ENCODE measurements around the gene APLF.

Gene APLF

DNA sequence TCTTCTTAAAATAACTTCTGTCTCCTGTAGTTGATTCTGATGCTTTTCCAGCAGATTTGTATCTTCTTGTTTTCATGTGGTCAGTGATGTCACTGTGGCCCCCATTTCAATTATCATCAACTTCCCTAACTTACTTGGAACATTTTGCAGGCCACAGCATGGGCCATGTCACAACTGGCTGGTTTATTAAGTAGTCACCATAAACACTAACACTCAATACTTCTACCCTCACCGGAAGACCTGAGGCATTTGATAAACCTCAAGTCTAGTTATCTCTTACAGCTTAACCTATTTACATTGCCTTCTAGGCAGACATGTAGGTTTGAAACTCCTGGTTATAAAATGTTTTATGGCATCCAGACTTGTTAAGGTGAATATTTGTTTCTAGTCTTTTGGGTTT, 138.6 kb downstream of the APLF start:
- Histone ChIP-seq H3K4me1 (ENCODE audit: control insufficient read depth, insufficient read depth, low read length) (no peaks in the 10 kb centered on the region), H3K4me3 (ENCODE audit: low read length in 2 of 2) (no peak overlapping the region), H3K27me3 (ENCODE audit: control insufficient read depth in 1 of 2, insufficient read depth in 2 of 2, low read length in 2 of 2) (no peaks in the 10 kb centered on the region), H3K9me3 (ENCODE audit: control insufficient read depth in 2 of 2, low read length in 2 of 2) (peaks cover 0 to 8% of the 10 kb centered on the region in 2 donors), H3K36me3 (ENCODE audit: control insufficient read depth in 2 of 2, insufficient read depth in 2 of 2, low read length in 2 of 2) (no peaks in the 10 kb centered on the region), H3K9ac (ENCODE audit: low read length in 2 of 2) (no peak overlapping the region), H3K27ac (ENCODE audit: low read length) (no peak overlapping the region)

- Histone ChIP-seq H3K4me3 (ENCODE audit: low read length in 2 of 2) (no peak overlapping the region), H3K27me3 (ENCODE audit: control insufficient read depth in 1 of 2, insufficient read depth in 2 of 2, low read length in 2 of 2) (no peaks in the 10 kb centered on the region), H3K9ac (ENCODE audit: low read length in 2 of 2) (no peak overlapping the region), H3K36me3 (ENCODE audit: control insufficient read depth in 2 of 2, insufficient read depth in 2 of 2, low read length in 2 of 2) (no peaks in the 10 kb centered on the region), H3K4me1 (ENCODE audit: control insufficient read depth, insufficient read depth, low read length) (no peaks in the 10 kb centered on the region), H3K9me3 (ENCODE audit: control insufficient read depth in 2 of 2, low read length in 2 of 2) (peaks cover 0 to 8% of the 10 kb centered on the region in 2 donors), H3K27ac (ENCODE audit: low read length) (no peak overlapping the region)
These were observed 139.4 kb downstream of the APLF start for GRCh38 chr2:68606759-68607158.

DNA sequence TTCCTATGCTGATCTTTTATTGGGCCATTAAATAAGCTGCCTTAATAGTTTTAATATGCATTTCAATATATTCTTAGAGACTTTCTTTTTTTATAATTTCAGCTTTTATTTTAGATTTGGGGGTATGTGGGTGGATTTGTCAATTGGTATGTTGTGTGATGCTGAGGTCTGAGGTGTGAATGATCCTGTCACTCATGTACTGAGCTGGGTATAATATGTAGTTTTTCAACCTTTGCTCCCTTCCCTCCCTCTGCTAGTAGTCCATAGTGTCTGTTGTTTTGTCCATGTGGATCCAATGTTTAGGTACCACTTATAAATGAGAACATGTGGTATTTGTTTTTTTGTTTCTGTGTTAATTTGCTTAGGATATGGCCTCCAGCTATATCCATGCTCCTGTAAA, 140.5 kb downstream of the APLF start:
- H3K27ac ChIP-seq (ENCODE audit: low read length) = no peak overlapping the region
- H3K36me3 ChIP-seq (ENCODE audit: control insufficient read depth in 2 of 2, insufficient read depth in 2 of 2, low read length in 2 of 2) = no peaks in the 10 kb centered on the region
- H3K4me1 ChIP-seq (ENCODE audit: control insufficient read depth, insufficient read depth, low read length) = no peaks in the 10 kb centered on the region
- H3K27me3 ChIP-seq (ENCODE audit: control insufficient read depth in 1 of 2, insufficient read depth in 2 of 2, low read length in 2 of 2) = no peaks in the 10 kb centered on the region
- peaks cover 0 to 8% of the 10 kb centered on the region in 2 donors for H3K9me3 ChIP-seq (ENCODE audit: control insufficient read depth in 2 of 2, low read length in 2 of 2)
- H3K9ac ChIP-seq (ENCODE audit: low read length in 2 of 2) = no peak overlapping the region
- H3K4me3 ChIP-seq (ENCODE audit: low read length in 2 of 2) = no peak overlapping the region

DNA sequence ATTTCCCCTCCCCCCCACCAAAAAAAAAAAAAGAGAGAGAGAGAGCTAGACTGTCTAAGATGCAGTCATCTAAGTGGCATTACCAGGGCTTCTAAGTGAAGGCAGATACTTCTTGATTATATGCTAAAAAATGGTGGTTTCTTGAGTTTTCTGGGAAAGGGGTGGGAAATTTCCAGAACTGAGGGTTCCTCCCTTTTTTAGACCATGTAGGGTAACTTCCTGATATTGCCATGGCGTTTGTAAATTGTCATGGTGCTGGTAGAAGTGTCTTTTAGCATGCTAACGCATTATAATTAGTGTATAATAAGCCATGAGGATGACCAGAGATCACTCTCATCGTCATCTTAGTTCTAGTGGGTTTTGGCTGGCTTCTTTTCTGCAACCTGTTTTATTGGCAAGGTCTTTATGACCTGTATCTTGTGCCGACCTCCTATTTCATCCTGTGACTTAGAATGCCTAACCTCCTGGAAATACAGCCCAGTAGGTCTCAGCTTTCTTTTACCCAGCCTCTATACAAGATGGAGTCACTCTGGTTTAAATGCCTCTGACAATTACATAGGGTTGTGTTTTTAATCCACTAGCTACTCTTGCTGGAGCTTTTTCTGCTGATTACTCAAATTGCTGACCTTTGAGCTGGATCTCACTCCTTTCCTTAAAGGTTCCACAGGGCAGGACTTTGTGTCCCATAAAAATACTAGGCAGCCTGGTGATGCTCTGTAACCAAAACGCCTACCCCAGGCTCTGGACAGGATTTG, 145.6 kb downstream of the APLF start:
- H3K4me3 ChIP-seq (ENCODE audit: low read length in 2 of 2) = no peak overlapping the region
- no peaks in the 10 kb centered on the region for H3K36me3 ChIP-seq (ENCODE audit: control insufficient read depth in 2 of 2, insufficient read depth in 2 of 2, low read length in 2 of 2)
- no peaks in the 10 kb centered on the region for H3K27me3 ChIP-seq (ENCODE audit: control insufficient read depth in 1 of 2, insufficient read depth in 2 of 2, low read length in 2 of 2)
- no peaks in the 10 kb centered on the region for H3K4me1 ChIP-seq (ENCODE audit: control insufficient read depth, insufficient read depth, low read length)
- H3K9me3 ChIP-seq (ENCODE audit: control insufficient read depth in 2 of 2, low read length in 2 of 2) = peaks cover 0 to 3% of the 10 kb centered on the region in 2 donors
- no peak overlapping the region for H3K9ac ChIP-seq (ENCODE audit: low read length in 2 of 2)
- no peak overlapping the region for H3K27ac ChIP-seq (ENCODE audit: low read length)

DNA sequence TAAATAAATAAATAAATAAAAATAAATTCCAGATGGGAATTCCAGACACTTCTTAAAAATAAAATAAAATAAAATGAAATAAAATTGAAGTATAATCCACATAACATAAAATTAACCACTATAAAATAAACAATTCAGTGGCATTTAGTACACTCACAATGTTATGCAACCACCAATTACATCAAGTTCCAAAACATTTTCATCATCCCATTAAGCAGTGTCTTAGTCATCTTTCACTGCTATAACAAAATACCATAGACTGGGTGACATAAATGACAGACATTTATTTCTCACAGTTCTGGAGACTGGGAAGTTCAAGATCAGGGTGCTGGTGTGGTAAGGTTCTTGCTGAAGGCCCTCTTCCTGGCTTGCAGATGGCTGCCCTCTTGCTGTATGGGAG, 153.4 kb downstream of the APLF start:
- Histone ChIP-seq H3K9me3 (ENCODE audit: control insufficient read depth in 2 of 2, low read length in 2 of 2) (no peaks in the 10 kb centered on the region), H3K27me3 (ENCODE audit: control insufficient read depth in 1 of 2, insufficient read depth in 2 of 2, low read length in 2 of 2) (no peaks in the 10 kb centered on the region), H3K4me3 (ENCODE audit: low read length in 2 of 2) (no peak overlapping the region), H3K4me1 (ENCODE audit: control insufficient read depth, insufficient read depth, low read length) (no peaks in the 10 kb centered on the region), H3K36me3 (ENCODE audit: control insufficient read depth in 2 of 2, insufficient read depth in 2 of 2, low read length in 2 of 2) (no peaks in the 10 kb centered on the region), H3K9ac (ENCODE audit: low read length in 2 of 2) (no peak overlapping the region), H3K27ac (ENCODE audit: low read length) (no peak overlapping the region)

DNA sequence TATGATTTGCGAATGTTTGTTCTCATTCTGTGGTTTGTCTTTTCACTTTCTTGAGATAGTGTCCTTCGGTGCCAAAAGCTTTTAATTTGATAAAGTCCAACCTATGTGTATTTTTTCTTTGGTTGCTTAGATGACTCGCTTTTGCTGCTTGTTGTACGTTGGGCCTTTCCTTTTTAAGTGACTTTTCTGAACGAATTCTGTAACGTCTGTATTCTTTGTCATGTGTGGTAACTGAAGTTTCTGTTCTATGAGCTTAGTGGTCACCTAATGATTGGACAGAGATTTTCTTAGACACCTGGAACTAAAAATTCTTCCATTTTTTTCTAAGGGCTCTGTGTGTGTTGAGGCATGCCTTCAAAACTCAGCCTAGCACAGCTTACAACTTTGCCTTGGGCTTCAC, 156.4 kb downstream of the APLF start:
- H3K9ac ChIP-seq (ENCODE audit: low read length in 2 of 2) = no peak overlapping the region
- no peaks in the 10 kb centered on the region for H3K36me3 ChIP-seq (ENCODE audit: control insufficient read depth in 2 of 2, insufficient read depth in 2 of 2, low read length in 2 of 2)
- no peak overlapping the region for H3K4me3 ChIP-seq (ENCODE audit: low read length in 2 of 2)
- H3K9me3 ChIP-seq (ENCODE audit: control insufficient read depth in 2 of 2, low read length in 2 of 2) = peaks cover 0 to 10% of the 10 kb centered on the region in 2 donors
- no peaks in the 10 kb centered on the region for H3K27me3 ChIP-seq (ENCODE audit: control insufficient read depth in 1 of 2, insufficient read depth in 2 of 2, low read length in 2 of 2)
- no peak overlapping the region for H3K27ac ChIP-seq (ENCODE audit: low read length)
- no peaks in the 10 kb centered on the region for H3K4me1 ChIP-seq (ENCODE audit: control insufficient read depth, insufficient read depth, low read length)

DNA sequence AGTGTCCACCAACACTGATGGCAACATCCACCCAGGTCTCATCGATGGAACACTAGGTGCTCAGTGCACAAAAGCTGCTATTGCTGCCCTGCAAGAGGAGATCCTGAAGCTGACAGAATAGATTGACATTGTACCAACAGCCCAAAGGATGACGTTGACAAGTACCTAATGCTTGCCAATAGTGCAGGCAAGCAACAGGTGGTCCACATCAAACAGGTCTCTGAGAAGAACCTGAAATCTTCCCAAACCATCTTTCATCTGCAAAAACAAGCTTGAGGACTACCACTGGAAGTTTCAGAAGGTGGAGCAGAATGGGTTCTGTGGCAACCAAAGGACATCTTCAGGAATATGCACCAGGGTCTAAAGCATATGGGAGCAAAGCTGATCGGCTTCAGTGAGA, 160.2 kb downstream of the APLF start:
- peaks cover 0 to 10% of the 10 kb centered on the region in 2 donors for H3K9me3 ChIP-seq (ENCODE audit: control insufficient read depth in 2 of 2, low read length in 2 of 2)
- H3K36me3 ChIP-seq (ENCODE audit: control insufficient read depth in 2 of 2, insufficient read depth in 2 of 2, low read length in 2 of 2) = no peaks in the 10 kb centered on the region
- H3K4me3 ChIP-seq (ENCODE audit: low read length in 2 of 2) = no peak overlapping the region
- no peak overlapping the region for H3K9ac ChIP-seq (ENCODE audit: low read length in 2 of 2)
- H3K4me1 ChIP-seq (ENCODE audit: control insufficient read depth, insufficient read depth, low read length) = no peaks in the 10 kb centered on the region
- no peak overlapping the region for H3K27ac ChIP-seq (ENCODE audit: low read length)
- H3K27me3 ChIP-seq (ENCODE audit: control insufficient read depth in 1 of 2, insufficient read depth in 2 of 2, low read length in 2 of 2) = no peaks in the 10 kb centered on the region
